Tibial nerve (tissue), 3 donors: ENCODE measurements around the gene SHQ1.

ENCODE experiments used
- POLR2A ChIP-seq, 2 donors: fragments of 450-650 bp; IDR thresholded peaks; one replicate each; pipeline ENCODE4 v1.6.1; 2017; ENCODE audit warnings: antibody characterized with exemption in 2 of 2, mild to moderate bottlenecking in 2 of 2, moderate library complexity in 2 of 2
- TF ChIP-seq, protein P1 (sequence below), 5 experiments: fragments of 200-600 bp in 3 of 5; fragments of 450-650 bp in 2 of 5; sonication (generic) in 3 of 5; IDR thresholded peaks; one replicate each; pipeline ENCODE4 v1.5.1; 2016 to 2019; ENCODE audit warnings: antibody characterized with exemption in 5 of 5, mild to moderate bottlenecking in 3 of 5, moderate library complexity in 2 of 5

DNA sequence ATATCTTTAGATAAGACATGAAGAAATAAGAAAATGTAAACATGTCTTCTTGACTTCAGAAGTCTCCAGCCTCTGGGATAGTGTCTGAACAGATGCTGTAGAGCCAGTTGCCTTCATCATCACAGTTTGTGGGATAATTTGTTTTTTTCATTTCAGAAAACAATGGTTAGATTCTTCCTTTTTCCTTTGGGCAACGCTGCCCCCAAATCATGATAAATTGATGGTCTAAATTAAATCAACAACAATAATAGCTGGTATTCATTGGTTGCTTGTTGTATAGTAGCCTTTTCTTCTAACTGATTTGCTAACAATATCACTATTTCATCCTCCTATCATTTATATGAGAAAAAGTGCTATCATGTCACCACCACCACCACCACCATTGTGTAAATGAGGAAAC lies 12.6 kb upstream of the SHQ1 start:
- TF ChIP-seq POLR2A (IDR thresholded peaks at IDR 0.05): no peak
- TF ChIP-seq, protein P1, sequence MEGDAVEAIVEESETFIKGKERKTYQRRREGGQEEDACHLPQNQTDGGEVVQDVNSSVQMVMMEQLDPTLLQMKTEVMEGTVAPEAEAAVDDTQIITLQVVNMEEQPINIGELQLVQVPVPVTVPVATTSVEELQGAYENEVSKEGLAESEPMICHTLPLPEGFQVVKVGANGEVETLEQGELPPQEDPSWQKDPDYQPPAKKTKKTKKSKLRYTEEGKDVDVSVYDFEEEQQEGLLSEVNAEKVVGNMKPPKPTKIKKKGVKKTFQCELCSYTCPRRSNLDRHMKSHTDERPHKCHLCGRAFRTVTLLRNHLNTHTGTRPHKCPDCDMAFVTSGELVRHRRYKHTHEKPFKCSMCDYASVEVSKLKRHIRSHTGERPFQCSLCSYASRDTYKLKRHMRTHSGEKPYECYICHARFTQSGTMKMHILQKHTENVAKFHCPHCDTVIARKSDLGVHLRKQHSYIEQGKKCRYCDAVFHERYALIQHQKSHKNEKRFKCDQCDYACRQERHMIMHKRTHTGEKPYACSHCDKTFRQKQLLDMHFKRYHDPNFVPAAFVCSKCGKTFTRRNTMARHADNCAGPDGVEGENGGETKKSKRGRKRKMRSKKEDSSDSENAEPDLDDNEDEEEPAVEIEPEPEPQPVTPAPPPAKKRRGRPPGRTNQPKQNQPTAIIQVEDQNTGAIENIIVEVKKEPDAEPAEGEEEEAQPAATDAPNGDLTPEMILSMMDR (IDR thresholded peaks at IDR 0.05): no peak
